Fibroblast of the aortic adventitia (primary cell): ENCODE results near the gene TMEM131L. TPM values are rescaled to one million over a fixed set of nuclear protein-coding genes. Genes with fewer than 3 reads are reported as not detected.

Source experiments
- DNase-seq: peaks from one replicate; pipeline ENCODE4 v3.0.0-alpha.2; 2010; ENCODE audit warnings: low read depth
- H3K4me3 ChIP-seq: 2 replicates; pipeline ENCODE4 v1.5.1; 2011; ENCODE audit warnings: low read depth, mild to moderate bottlenecking, control low read depth, low read length, moderate library complexity
- CTCF ChIP-seq: IDR thresholded peaks from 2 replicates; pipeline ENCODE4 v1.5.1; 2011; ENCODE audit warnings: mild to moderate bottlenecking, low read length, control low read depth, inconsistent platforms; ENCODE audit not compliant: insufficient read depth
- total RNA-seq: library from RNA; depleted of rRNA; stranded (reverse); fragments of >200 nt; gene quantifications from 2 replicates; pipeline ENCODE4 v1.2.3, GENCODE V29; 2012; ENCODE audit warnings: low replicate concordance

TMEM131L gene
- total RNA-seq, 1 donor = 10.8 TPM

- no peak for TF ChIP-seq CTCF
- peak; percentile 60 for DNase-seq
Observed at GRCh38 chr4:153523941-153524386, 57.8 kb downstream of the TMEM131L start.

GRCh38 chr4:153524682-153525081 lies 58.5 kb downstream of the TMEM131L start:
- no peak for TF ChIP-seq CTCF
- H3K4me3 ChIP-seq = no peak overlapping the region
- DNase-seq = no peak

More at GRCh38 chr4:153523941-153524386, 57.8 kb downstream of the TMEM131L start:
- H3K4me3 ChIP-seq = no peak overlapping the region

- DNase-seq = no peak
- H3K4me3 ChIP-seq = no peak overlapping the region
- no peak for TF ChIP-seq CTCF
Observed at GRCh38 chr4:153527690-153528089, 61.5 kb downstream of the TMEM131L start.

GRCh38 chr4:153528705-153529485 lies 62.7 kb downstream of the TMEM131L start:
- no peak for TF ChIP-seq CTCF
- H3K4me3 ChIP-seq = no peak overlapping the region
- DNase-seq = no peak

GRCh38 chr4:153529646-153530045 lies 63.5 kb downstream of the TMEM131L start:
- H3K4me3 ChIP-seq = no peak overlapping the region
- no peak for TF ChIP-seq CTCF
- DNase-seq = peak; percentile 45

GRCh38 chr4:153530284-153530999 lies 64.3 kb downstream of the TMEM131L start:
- no peak for DNase-seq
- no peak for TF ChIP-seq CTCF
- no peak overlapping the region for H3K4me3 ChIP-seq
